ENCODE data around the gene KCNJ9. TPM values are rescaled to one million over a fixed set of nuclear protein-coding genes. Genes with fewer than 3 reads are reported as not detected.
A peak's percentile ranks its signal among the peaks of the same experiment; 100 is the strongest.
"Not testable (repeated sequence)": the region's sequence is repeated elsewhere in the genome, so short reads cannot be mapped to it uniquely, and the experiment has no call there.

Gene KCNJ9
- total RNA-seq, 2 experiments from 2014 or later = 0.04 to 0.05 TPM

DNA sequence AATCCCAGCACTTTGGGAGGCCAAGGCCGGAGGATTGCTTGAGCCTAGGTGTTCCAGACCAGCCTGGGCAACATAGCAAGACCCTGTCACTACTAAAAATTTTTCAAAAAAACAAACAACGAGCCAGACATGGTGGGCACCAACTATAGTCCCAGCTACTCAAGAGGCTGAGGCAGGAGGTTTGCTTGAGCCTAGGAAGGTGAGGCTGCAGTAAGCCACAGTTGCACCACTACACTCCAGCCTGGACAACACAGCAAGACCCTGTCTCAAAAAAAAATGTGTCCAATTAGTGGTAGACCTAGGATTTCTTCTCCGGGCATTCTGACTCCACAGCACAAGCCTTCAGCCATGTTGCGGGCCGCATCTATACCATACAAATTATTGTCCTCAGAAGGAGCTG is 23.8 kb downstream of the KCNJ9 start:
- Mint-ChIP-seq H3K9me3 (ENCODE audit: low read depth) (no peaks in the 10 kb centered on the region), H3K27me3 (no peaks in the 10 kb centered on the region), H3K27ac (no peak overlapping the region), H3K4me1 (peaks cover 20% of the 10 kb centered on the region), H3K36me3 (ENCODE audit: low read depth) (no peaks in the 10 kb centered on the region), H3K4me3 (no peak overlapping the region)
- ChIA-PET POLR2A (interaction anchor here (0.7 kb wide), 1 partner anchor 85 kb away, joined by 3 read pairs; the partner anchor contains the start of gene CASQ1), CTCF (interaction anchor here (0.7 to 3.1 kb wide), 12 partner anchors 9 to 270 kb away, joined by 3 to 20 read pairs (median 4); no protein-coding TSS in a partner anchor)
- no peak for ATAC-seq
- intact Hi-C loops (cut with DNase I, micrococcal nuclease) = no loop called here
- no peak for DNase-seq

DNA sequence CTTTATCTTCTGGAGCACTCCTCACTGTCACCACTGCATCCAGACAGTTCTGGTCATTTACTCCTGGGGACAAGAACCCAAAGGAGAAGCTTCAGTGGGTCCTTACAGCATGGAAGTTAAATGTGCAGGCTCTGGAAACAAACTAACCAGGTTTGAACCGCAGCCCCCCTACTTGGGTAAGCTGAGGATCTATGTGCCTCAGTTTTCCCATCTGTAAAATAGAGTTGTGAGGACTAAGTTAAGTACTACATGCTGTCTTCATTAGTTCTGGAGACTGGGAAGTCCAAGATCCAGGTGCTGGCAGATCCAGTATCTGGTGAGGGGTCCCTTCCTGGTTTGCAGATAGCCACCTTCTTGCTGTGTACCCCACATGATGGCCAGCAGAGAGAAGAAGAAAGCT is 26.2 kb downstream of the KCNJ9 start:
- Mint-ChIP-seq H3K4me1 (peaks cover 6% of the 10 kb centered on the region), H3K27ac (no peak overlapping the region), H3K27me3 (no peaks in the 10 kb centered on the region), H3K36me3 (ENCODE audit: low read depth) (no peaks in the 10 kb centered on the region), H3K9me3 (ENCODE audit: low read depth) (no peaks in the 10 kb centered on the region), H3K4me3 (no peak overlapping the region)
- ATAC-seq (no peak), DNase-seq (no peak)
- POLR2A ChIA-PET = no interaction called here
- CTCF ChIA-PET = interaction anchor here (0.9 to 1.9 kb wide), 5 partner anchors 29 to 269 kb away, joined by 3 to 6 read pairs (median 4); partner anchors contain the start of gene PEX19
- intact Hi-C loops (cut with DNase I, micrococcal nuclease) = no loop called here

DNA sequence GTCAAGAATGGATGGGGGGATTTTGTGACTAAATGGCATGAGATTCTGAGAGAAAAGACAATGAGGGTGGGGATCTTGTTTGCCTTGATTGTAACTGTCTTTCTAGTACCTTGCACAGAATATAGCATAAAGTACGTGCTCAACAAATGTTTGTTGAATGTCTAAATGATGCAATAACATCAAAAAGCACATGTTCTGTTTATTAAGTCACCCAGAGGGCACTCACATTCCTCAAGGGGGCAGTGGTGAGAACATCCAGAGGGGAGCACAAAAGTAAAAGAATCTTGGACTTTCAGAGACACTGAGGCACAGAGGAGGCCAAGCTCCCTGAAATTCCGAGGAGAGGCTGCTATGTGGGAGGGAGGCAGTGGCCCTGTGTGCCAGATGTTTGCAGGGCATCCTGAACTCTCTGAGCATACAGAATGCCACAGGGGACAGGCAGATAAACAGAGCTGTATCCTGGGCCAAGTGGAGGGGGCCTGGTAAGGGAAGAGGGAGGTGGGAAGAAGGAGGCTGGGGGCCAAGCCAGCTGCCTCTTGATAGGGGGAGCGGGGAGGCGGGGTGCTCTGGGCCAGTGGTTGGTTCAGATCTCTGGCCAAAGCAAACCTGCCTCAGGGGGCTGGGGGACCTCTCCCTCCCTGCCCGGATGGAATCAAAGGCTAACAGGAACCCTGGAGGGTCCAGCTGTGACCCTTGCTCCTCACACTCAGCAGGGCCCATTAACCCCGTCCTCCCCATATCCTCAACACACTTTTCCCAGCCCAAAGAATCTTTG is 27.7 kb downstream of the KCNJ9 start:
- H3K4me1 Mint-ChIP-seq = peaks cover 4% of the 10 kb centered on the region
- intact Hi-C loops (cut with DNase I, micrococcal nuclease) = no loop called here
- peak; percentile 79 for ATAC-seq
- DNase-seq = peak; percentile 63
- POLR2A ChIA-PET = no interaction called here
- H3K4me3 Mint-ChIP-seq = no peak overlapping the region
- no peaks in the 10 kb centered on the region for H3K9me3 Mint-ChIP-seq (ENCODE audit: low read depth)
- CTCF ChIA-PET = interaction anchor here (0.5 to 1.8 kb wide), 12 partner anchors 7 to 267 kb away, joined by 3 to 8 read pairs (median 3); partner anchors contain the start of genes KCNJ9 and PEX19
- no peaks in the 10 kb centered on the region for H3K27me3 Mint-ChIP-seq
- H3K27ac Mint-ChIP-seq = peak overlapping the region; percentile 83
- H3K36me3 Mint-ChIP-seq (ENCODE audit: low read depth) = no peaks in the 10 kb centered on the region

DNA sequence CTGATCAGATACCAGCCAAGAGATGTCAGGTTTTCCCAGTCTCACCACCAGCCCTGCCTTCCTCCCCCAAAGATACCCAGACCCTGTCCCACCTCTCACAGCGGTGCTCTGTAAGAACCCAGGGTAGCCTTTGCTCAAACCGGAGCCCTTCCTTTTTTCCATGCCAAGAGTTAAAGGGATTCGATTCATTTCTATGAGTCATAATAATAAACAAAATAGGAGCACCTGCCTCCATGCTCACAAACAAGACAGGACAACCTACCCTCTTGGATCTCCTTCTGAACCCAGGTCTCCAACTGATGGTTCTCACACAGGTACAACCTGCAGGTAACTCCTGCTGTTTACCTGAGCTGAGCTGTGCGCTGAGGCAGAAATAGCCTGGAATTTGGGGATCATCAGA is 28.3 kb downstream of the KCNJ9 start:
- no peaks in the 10 kb centered on the region for H3K27me3 Mint-ChIP-seq
- ATAC-seq (no peak), DNase-seq (no peak)
- no peak overlapping the region for H3K4me3 Mint-ChIP-seq
- CTCF ChIA-PET = interaction anchor here (0.5 to 1.8 kb wide), 5 partner anchors 8 to 142 kb away, joined by 3 to 8 read pairs (median 6); no protein-coding TSS in a partner anchor
- peaks cover 4% of the 10 kb centered on the region for H3K4me1 Mint-ChIP-seq
- POLR2A ChIA-PET = no interaction called here
- intact Hi-C loops (cut with DNase I, micrococcal nuclease) = no loop called here
- no peak overlapping the region for H3K27ac Mint-ChIP-seq
- H3K9me3 Mint-ChIP-seq (ENCODE audit: low read depth) = no peaks in the 10 kb centered on the region
- no peaks in the 10 kb centered on the region for H3K36me3 Mint-ChIP-seq (ENCODE audit: low read depth)

DNA sequence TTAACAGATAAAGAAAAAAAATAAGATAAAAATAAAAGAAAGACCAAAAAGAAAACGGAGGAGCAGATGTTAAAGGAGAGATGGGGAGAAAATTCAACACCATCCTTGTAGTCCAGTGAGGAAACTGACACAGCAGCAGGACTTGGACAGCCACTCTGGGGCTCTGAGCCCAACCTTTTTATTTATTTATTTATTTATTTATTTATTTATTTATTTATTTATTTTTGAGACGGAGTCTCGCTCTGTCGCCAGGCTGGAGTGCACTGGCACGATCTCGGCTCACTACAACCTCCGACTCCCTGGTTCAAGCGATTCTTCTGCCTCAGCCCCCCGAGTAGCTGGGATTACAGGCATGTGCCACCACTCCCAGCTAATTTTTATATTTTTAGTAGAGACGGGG is 30.1 kb downstream of the KCNJ9 start:
- POLR2A ChIA-PET; intact Hi-C loops (cut with DNase I, micrococcal nuclease); H3K36me3 Mint-ChIP-seq (ENCODE audit: low read depth); H3K9me3 Mint-ChIP-seq (ENCODE audit: low read depth); ATAC-seq; H3K27ac Mint-ChIP-seq; H3K4me1 Mint-ChIP-seq; DNase-seq; H3K27me3 Mint-ChIP-seq; H3K4me3 Mint-ChIP-seq: not testable (repeated sequence)
- CTCF ChIA-PET = interaction anchor here (0.8 kb wide), 1 partner anchor 37 kb away, joined by 3 read pairs; no protein-coding TSS in a partner anchor

DNA sequence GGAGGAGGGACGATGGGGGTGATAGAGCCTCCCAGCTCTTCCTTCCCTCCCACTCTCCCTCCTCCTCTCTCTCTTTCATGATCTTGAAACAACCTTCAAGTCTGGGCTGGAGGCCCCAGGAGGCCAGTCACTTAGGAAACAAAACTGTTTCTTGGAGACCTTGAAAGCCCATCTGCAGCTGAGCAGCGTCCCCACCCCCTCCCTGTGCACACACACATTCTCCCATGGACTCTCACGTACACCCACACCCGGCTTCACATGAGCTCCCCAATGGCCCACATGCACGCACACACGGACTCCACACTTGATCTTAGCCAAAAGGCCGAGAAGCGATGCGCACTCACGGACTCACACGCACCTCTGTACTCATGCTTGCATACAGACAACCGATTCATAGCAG is 31.0 kb downstream of the KCNJ9 start:
- intact Hi-C loops (cut with DNase I, micrococcal nuclease) = no loop called here
- Mint-ChIP-seq H3K4me1 (peaks cover 4% of the 10 kb centered on the region), H3K27me3 (peaks cover 7% of the 10 kb centered on the region), H3K4me3 (no peak overlapping the region), H3K27ac (no peak overlapping the region), H3K9me3 (ENCODE audit: low read depth) (no peaks in the 10 kb centered on the region), H3K36me3 (ENCODE audit: low read depth) (no peaks in the 10 kb centered on the region)
- ChIA-PET CTCF (interaction anchor here (0.6 to 0.8 kb wide), 2 partner anchors 11 to 36 kb away, joined by 3 read pairs; no protein-coding TSS in a partner anchor), POLR2A (no interaction called here)
- DNase-seq = no peak
- no peak for ATAC-seq

DNA sequence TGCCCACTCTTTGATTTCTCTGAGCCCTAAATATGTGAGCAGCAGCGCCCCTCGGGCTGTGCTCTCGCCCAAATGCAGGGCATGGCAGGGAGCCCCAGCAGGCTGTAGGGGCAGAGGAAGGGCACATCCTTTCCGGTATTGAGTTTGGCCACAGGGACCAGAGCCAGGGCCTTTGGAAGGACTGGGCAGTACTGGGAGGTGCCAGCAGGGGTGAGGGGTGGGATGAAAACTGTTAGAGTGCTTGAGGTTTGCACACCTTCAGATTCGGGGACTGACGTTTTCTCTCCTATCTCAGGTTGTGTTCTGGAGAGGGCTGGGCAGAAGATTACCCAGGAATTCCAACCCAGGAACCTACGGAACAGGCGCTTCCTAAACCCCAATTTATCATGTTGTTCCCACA is 32.1 kb downstream of the KCNJ9 start:
- POLR2A ChIA-PET = no interaction called here
- CTCF ChIA-PET = no interaction called here
- no peaks in the 10 kb centered on the region for H3K36me3 Mint-ChIP-seq (ENCODE audit: low read depth)
- H3K4me1 Mint-ChIP-seq = peaks cover 4% of the 10 kb centered on the region
- H3K9me3 Mint-ChIP-seq (ENCODE audit: low read depth) = no peaks in the 10 kb centered on the region
- no peak overlapping the region for H3K4me3 Mint-ChIP-seq
- H3K27ac Mint-ChIP-seq = no peak overlapping the region
- DNase-seq (no peak), ATAC-seq (no peak)
- H3K27me3 Mint-ChIP-seq = peaks cover 9% of the 10 kb centered on the region
- intact Hi-C loops (cut with DNase I, micrococcal nuclease) = no loop called here

DNA sequence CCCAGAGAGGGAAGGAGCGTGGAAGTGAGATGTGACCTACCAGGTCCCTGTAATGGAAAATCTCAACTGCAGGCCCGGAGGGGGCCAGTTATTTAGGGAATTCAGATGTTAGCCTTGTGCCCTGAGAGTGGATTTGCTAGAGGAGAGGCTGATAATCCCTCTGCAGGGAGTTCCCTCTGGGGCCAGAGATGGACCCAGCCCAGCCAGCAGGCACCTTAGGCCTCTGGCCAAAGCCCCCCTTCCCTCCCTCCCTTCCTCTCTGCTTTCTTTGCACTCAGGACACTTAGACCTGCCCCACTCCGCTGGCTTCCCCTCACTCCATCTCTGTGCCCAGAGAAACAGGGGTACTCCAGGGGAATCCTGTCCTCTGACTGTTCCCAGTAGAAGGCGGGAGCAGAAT is 32.7 kb downstream of the KCNJ9 start:
- Mint-ChIP-seq H3K36me3 (ENCODE audit: low read depth) (no peaks in the 10 kb centered on the region), H3K27me3 (peaks cover 9% of the 10 kb centered on the region), H3K4me1 (peaks cover under 1% of the 10 kb centered on the region), H3K27ac (no peak overlapping the region), H3K9me3 (ENCODE audit: low read depth) (no peaks in the 10 kb centered on the region), H3K4me3 (no peak overlapping the region)
- POLR2A ChIA-PET = no interaction called here
- CTCF ChIA-PET = no interaction called here
- DNase-seq (no peak), ATAC-seq (no peak)
- intact Hi-C loops (cut with DNase I, micrococcal nuclease) = no loop called here

DNA sequence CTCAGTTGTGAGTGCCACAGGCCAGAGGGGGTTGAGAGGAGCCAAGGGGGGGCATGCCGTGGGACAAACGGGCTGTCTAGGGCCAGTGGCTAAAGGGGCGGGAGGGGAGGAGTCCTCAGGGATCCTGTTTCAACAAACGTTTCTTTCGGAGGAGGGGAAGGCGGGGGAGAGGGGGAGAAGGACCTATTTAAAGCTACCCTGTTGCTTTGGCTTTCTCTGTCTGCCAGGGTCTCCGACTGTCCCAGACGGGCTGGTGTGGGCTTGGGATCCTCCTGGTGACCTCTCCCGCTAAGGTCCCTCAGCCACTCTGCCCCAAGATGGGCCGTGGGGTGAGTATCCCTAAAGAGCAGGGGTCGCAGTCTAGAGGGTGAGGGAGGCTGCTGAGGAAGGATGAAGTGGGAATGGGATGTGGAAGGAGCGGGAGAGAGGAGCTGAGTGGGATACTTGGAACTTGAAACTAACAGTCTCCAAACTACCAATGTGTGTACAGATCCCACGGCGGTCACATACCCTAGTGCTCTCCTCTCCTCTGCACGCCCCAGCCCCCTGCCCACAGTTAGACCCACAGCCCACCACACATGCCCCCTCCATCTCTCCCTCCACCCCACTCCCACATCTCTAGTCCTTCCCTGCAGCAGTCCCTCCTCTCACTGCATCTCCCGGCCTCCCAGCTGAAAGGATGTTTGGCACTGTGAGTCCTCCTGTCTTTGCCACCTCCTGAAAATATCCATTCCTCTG is 34.4 kb downstream of the KCNJ9 start, which contains the start of gene ATP1A2:
Gene ATP1A2, plus strand, starts transcription at position 215 of the 738 bp plus-strand sequence. Its CDS starts 103 bp downstream, at position 318.
- ChIA-PET CTCF (no interaction called here), POLR2A (no interaction called here)
- Mint-ChIP-seq H3K9me3 (ENCODE audit: low read depth) (no peaks in the 10 kb centered on the region), H3K27me3 (peaks cover 9% of the 10 kb centered on the region), H3K27ac (no peak within 1 kb of the TSS), H3K36me3 (ENCODE audit: low read depth) (no peaks in the 10 kb centered on the region), H3K4me3 (no peak within 1 kb of the TSS), H3K4me1 (no peaks in the 10 kb centered on the region)
- intact Hi-C loops (cut with DNase I, micrococcal nuclease) = no loop called here
- no peak for ATAC-seq
- DNase-seq = no peak

DNA sequence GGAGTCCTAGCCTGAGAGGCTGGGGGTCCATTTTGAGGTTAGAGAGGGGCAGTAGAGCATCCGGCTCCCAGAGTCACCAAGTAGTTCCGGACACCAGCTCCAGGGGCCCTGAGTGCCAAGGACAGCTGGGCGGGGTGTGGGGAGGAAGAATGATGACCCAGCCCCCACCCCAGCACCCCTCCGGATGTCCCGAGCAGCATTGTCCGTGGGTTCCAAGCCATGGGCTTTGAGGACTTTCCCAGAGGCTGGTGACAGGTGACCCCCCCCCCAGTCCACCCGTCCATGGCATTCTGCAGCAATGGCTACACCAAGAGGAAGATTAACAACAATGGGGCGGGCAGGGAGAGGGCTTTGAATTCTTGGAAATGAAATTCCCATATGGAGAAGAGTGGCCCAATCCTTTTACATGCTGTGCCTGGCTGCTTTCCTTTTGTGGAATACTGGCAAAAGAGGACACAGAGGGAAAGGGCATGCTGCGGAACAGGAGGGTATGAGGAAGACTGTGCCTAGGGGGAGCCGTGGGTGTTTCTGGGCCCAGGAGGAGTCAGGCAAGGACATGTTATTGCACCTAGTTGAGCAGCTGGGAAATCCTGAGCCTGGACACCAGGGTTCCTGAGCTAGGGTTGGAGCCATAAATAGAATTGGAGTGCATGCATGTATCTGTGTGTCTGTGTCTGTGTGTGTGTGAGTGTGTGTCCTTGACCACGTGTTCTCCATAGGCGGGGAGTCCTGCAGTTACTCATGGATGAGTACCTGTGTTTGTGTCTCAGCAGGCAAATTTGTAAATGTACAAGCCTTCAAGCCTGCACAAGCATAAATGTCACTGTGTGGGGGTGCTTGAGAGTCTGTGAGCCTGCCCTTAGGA is 35.2 kb downstream of the KCNJ9 start:
- no peaks in the 10 kb centered on the region for H3K36me3 Mint-ChIP-seq (ENCODE audit: low read depth)
- peaks cover 9% of the 10 kb centered on the region for H3K27me3 Mint-ChIP-seq
- H3K4me3 Mint-ChIP-seq = no peak overlapping the region
- POLR2A ChIA-PET = no interaction called here
- DNase-seq (no peak), ATAC-seq (no peak)
- H3K9me3 Mint-ChIP-seq (ENCODE audit: low read depth) = no peaks in the 10 kb centered on the region
- intact Hi-C loops (cut with DNase I, micrococcal nuclease) = no loop called here
- no peak overlapping the region for H3K27ac Mint-ChIP-seq
- H3K4me1 Mint-ChIP-seq = no peaks in the 10 kb centered on the region
- CTCF ChIA-PET = interaction anchor here (1.8 kb wide), 1 partner anchor 75 kb away, joined by 6 read pairs; no protein-coding TSS in a partner anchor

DNA sequence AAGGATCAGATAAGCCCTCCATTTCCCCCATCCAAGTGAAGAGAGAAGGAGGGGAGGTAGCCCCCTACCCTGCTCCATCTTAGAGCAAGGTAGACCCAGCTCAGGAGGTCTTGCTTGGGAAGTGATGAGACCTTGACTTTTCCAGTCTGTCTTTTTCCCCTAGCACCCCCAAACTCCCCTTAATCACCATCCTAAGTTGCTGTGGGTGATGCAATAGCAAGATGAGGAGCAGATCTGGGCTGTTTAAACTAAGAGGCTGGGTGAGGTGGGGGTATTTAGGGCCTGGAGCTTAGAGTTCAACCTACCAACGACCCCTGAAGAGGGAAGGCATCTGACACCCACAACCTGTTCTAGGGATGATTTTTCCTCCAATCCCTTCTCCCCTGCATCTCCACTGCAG is 36.0 kb downstream of the KCNJ9 start:
- intact Hi-C loops (cut with DNase I, micrococcal nuclease) = no loop called here
- H3K9me3 Mint-ChIP-seq (ENCODE audit: low read depth) = no peaks in the 10 kb centered on the region
- ChIA-PET CTCF (interaction anchor here (1.8 kb wide), 1 partner anchor 74 kb away, joined by 6 read pairs; no protein-coding TSS in a partner anchor), POLR2A (no interaction called here)
- H3K36me3 Mint-ChIP-seq (ENCODE audit: low read depth) = no peaks in the 10 kb centered on the region
- no peak overlapping the region for H3K27ac Mint-ChIP-seq
- DNase-seq (no peak), ATAC-seq (no peak)
- H3K4me3 Mint-ChIP-seq = no peak overlapping the region
- H3K27me3 Mint-ChIP-seq = peaks cover 9% of the 10 kb centered on the region
- H3K4me1 Mint-ChIP-seq = no peaks in the 10 kb centered on the region

All from activated CD4-positive, alpha-beta T cell treated with anti-CD3 and anti-CD28 coated beads for 36 hours (primary cell).